DMS 273 (cell line): ENCODE data around the gene SPINK5.

Source experiments
- DNase-seq: peaks from one replicate; lab custom pipeline; 2025; ENCODE audit not compliant: unreplicated experiment; lab: John Stamatoyannopoulos, UW

SPINK5 gene

GRCh38 chr5:148090773-148091250 is 27.0 kb downstream of the SPINK5 start:
- no peak for DNase-seq

- no peak for DNase-seq
Measured at GRCh38 chr5:148091991-148092964, 28.5 kb downstream of the SPINK5 start.

GRCh38 chr5:148094336-148094735 is 30.6 kb downstream of the SPINK5 start:
- no peak for DNase-seq

GRCh38 chr5:148104226-148104625 is 40.4 kb downstream of the SPINK5 start:
- DNase-seq: no peak

GRCh38 chr5:148107608-148108007 is 43.8 kb downstream of the SPINK5 start:
- DNase-seq: no peak

- no peak for DNase-seq
Measured at GRCh38 chr5:148113243-148113642, 49.5 kb downstream of the SPINK5 start.

GRCh38 chr5:148120317-148120716 is 56.5 kb downstream of the SPINK5 start:
- DNase-seq: no peak

- peak; percentile 1 for DNase-seq
Measured at GRCh38 chr5:148125641-148126040, 61.9 kb downstream of the SPINK5 start.

GRCh38 chr5:148135091-148136048 is 71.6 kb downstream of the SPINK5 start:
- no peak for DNase-seq

GRCh38 chr5:148140846-148141245 is 77.1 kb downstream of the SPINK5 start:
- no peak for DNase-seq

- no peak for DNase-seq
Measured at GRCh38 chr5:148141645-148142044, 77.9 kb downstream of the SPINK5 start.

GRCh38 chr5:148145916-148146315 is 82.1 kb downstream of the SPINK5 start:
- no peak for DNase-seq

- no peak for DNase-seq
Measured at GRCh38 chr5:148146487-148146886, 82.7 kb downstream of the SPINK5 start.

GRCh38 chr5:148147415-148147814 is 83.6 kb downstream of the SPINK5 start:
- DNase-seq: no peak

GRCh38 chr5:148151872-148152271 is 88.1 kb downstream of the SPINK5 start:
- no peak for DNase-seq

GRCh38 chr5:148152781-148153180 is 89.0 kb downstream of the SPINK5 start:
- DNase-seq: no peak

GRCh38 chr5:148156609-148157008 is 92.8 kb downstream of the SPINK5 start:
- no peak for DNase-seq

- no peak for DNase-seq
Measured at GRCh38 chr5:148162038-148162437, 98.3 kb downstream of the SPINK5 start.

GRCh38 chr5:148163345-148163744 is 99.6 kb downstream of the SPINK5 start:
- DNase-seq: no peak

GRCh38 chr5:148166550-148167283 is 102.9 kb downstream of the SPINK5 start:
- DNase-seq: no peak

- DNase-seq: no peak
Measured at GRCh38 chr5:148168246-148168645, 104.5 kb downstream of the SPINK5 start, which contains the start of gene SPINK14. TSS of gene SPINK14 (plus strand) at chr5:148168546. CDS start at chr5:148169733, 1,187 bp downstream.
